Stimulated activated CD4-positive, alpha-beta T cell treated with anti-CD3 and anti-CD28 coated beads, TNF-alpha, amount 100 ng/mL, for 4 hours (primary cell): ENCODE data around the gene SYCP2.
"Not testable (repeated sequence)": the region's sequence is repeated elsewhere in the genome, so short reads cannot be mapped to it uniquely, and the experiment has no call there.

Source experiments
- DNase-seq, 3 experiments: peaks; one replicate each; pipeline ENCODE4 v3.0.0-alpha.2; 2020; ENCODE audit warnings: low read depth in 3 of 3

The SYCP2 gene

GRCh38 chr20:59933296-59933848, at the start of gene SYCP2:
TSS of gene SYCP2 (minus strand) at chr20:59933637. CDS start at chr20:59922413, 11,224 bp downstream.
- peak; percentile 43 to 47 (median 45) for DNase-seq

- no peak for DNase-seq
Measured at GRCh38 chr20:59983076-59983475, 49.6 kb upstream of the SYCP2 start.

GRCh38 chr20:59977086-59977485, 43.6 kb upstream of the SYCP2 start:
- no peak for DNase-seq

- DNase-seq = no peak
Measured at GRCh38 chr20:59976156-59976782, 42.8 kb upstream of the SYCP2 start.

GRCh38 chr20:59972037-59972801, 38.8 kb upstream of the SYCP2 start:
- no peak for DNase-seq

- DNase-seq = no peak
Measured at GRCh38 chr20:59971428-59971827, 38.0 kb upstream of the SYCP2 start.

- DNase-seq = no peak
Measured at GRCh38 chr20:59966428-59966827, 33.0 kb upstream of the SYCP2 start.

- no peak for DNase-seq
Measured at GRCh38 chr20:59962155-59962554, 28.7 kb upstream of the SYCP2 start.

- no peak for DNase-seq
Measured at GRCh38 chr20:59961423-59961822, 28.0 kb upstream of the SYCP2 start.

- DNase-seq = no peak
Measured at GRCh38 chr20:59958626-59959025, 25.2 kb upstream of the SYCP2 start.

GRCh38 chr20:59958123-59958522, 24.7 kb upstream of the SYCP2 start, which contains the start of gene CDH26:
TSS of gene CDH26 (plus strand) at chr20:59958423. CDS start at chr20:59958727, 304 bp downstream.
- no peak for DNase-seq

- DNase-seq = not testable (repeated sequence)
Measured at GRCh38 chr20:59957568-59957967, 24.1 kb upstream of the SYCP2 start.

- DNase-seq = no peak
Measured at GRCh38 chr20:59955131-59955796, 21.8 kb upstream of the SYCP2 start.

- no peak for DNase-seq
Measured at GRCh38 chr20:59954718-59955117, 21.3 kb upstream of the SYCP2 start.

- no peak for DNase-seq
Measured at GRCh38 chr20:59949911-59950310, 16.5 kb upstream of the SYCP2 start.

GRCh38 chr20:59948828-59949720, 15.6 kb upstream of the SYCP2 start:
- no peak for DNase-seq

- no peak for DNase-seq
Measured at GRCh38 chr20:59948212-59948611, 14.8 kb upstream of the SYCP2 start.

GRCh38 chr20:59947376-59947775, 13.9 kb upstream of the SYCP2 start:
- DNase-seq = no peak

- no peak for DNase-seq
Measured at GRCh38 chr20:59945731-59946130, 12.3 kb upstream of the SYCP2 start.

GRCh38 chr20:59945175-59945574, 11.7 kb upstream of the SYCP2 start:
- DNase-seq = no peak

- DNase-seq = no peak
Measured at GRCh38 chr20:59944726-59945125, 11.3 kb upstream of the SYCP2 start.
